ENCODE data around the gene YARS1. TPM values are rescaled to one million over a fixed set of nuclear protein-coding genes. Genes with fewer than 3 reads are reported as not detected.
"Not testable (repeated sequence)": the region's sequence is repeated elsewhere in the genome, so short reads cannot be mapped to it uniquely, and the experiment has no call there.

YARS1 gene
- total and polyA plus RNA-seq, 4 donors: 31.6 to 94.0 (median 52.6) TPM

GRCh38 chr1:32798191-32798590, 19.0 kb downstream of the YARS1 start:
- H3K9me3 ChIP-seq (ENCODE audit: control insufficient read depth in 4 of 4, low read length in 3 of 4): no peaks in the 10 kb centered on the region
- 96% methylated on average over 4 of the region's 4 CpGs for WGBS
- DNase-seq (ENCODE audit: low spot score): no peak
- H3K36me3 ChIP-seq (ENCODE audit: control insufficient read depth in 4 of 4, insufficient read depth in 3 of 4, low read depth in 1 of 4, low read length in 3 of 4): peaks cover 2 to 35% (median 14%) of the 10 kb centered on the region in 4 donors
- no peaks in the 10 kb centered on the region for H3K27me3 ChIP-seq (ENCODE audit: control insufficient read depth in 4 of 4, insufficient read depth in 4 of 4, low read length in 3 of 4)
- H3K4me3 ChIP-seq (ENCODE audit: low read depth in 1 of 3, low read length in 3 of 3): no peak overlapping the region
- TF ChIP-seq NR2F2 (IDR thresholded peaks at IDR 0.05) (no peak), FOXA1 (IDR thresholded peaks at IDR 0.05) (no peak), TAF1 (conservative IDR thresholded peaks at IDR 0.05) (no peak), JUND (IDR thresholded peaks at IDR 0.05) (no peak), HNF4A (conservative IDR thresholded peaks at IDR 0.05) (no peak), RXRA (IDR thresholded peaks at IDR 0.05) (no peak), YY1 (IDR thresholded peaks at IDR 0.05) (no peak), HNF4G (IDR thresholded peaks at IDR 0.05) (no peak), SP1 (IDR thresholded peaks at IDR 0.05) (no peak), EGR1 (IDR thresholded peaks at IDR 0.05; ENCODE audit: low read depth in 2 of 2) (no peak), GABPA (IDR thresholded peaks at IDR 0.05 in 1 of 2, conservative IDR thresholded peaks at IDR 0.05 in 1 of 2) (no peak), FOXA2 (IDR thresholded peaks at IDR 0.05) (no peak)
- TF ChIP-seq, protein P1, sequence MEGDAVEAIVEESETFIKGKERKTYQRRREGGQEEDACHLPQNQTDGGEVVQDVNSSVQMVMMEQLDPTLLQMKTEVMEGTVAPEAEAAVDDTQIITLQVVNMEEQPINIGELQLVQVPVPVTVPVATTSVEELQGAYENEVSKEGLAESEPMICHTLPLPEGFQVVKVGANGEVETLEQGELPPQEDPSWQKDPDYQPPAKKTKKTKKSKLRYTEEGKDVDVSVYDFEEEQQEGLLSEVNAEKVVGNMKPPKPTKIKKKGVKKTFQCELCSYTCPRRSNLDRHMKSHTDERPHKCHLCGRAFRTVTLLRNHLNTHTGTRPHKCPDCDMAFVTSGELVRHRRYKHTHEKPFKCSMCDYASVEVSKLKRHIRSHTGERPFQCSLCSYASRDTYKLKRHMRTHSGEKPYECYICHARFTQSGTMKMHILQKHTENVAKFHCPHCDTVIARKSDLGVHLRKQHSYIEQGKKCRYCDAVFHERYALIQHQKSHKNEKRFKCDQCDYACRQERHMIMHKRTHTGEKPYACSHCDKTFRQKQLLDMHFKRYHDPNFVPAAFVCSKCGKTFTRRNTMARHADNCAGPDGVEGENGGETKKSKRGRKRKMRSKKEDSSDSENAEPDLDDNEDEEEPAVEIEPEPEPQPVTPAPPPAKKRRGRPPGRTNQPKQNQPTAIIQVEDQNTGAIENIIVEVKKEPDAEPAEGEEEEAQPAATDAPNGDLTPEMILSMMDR (IDR thresholded peaks at IDR 0.05; ENCODE audit: low read depth, low read length, missing input control): no peak
- TF ChIP-seq, protein P2, sequence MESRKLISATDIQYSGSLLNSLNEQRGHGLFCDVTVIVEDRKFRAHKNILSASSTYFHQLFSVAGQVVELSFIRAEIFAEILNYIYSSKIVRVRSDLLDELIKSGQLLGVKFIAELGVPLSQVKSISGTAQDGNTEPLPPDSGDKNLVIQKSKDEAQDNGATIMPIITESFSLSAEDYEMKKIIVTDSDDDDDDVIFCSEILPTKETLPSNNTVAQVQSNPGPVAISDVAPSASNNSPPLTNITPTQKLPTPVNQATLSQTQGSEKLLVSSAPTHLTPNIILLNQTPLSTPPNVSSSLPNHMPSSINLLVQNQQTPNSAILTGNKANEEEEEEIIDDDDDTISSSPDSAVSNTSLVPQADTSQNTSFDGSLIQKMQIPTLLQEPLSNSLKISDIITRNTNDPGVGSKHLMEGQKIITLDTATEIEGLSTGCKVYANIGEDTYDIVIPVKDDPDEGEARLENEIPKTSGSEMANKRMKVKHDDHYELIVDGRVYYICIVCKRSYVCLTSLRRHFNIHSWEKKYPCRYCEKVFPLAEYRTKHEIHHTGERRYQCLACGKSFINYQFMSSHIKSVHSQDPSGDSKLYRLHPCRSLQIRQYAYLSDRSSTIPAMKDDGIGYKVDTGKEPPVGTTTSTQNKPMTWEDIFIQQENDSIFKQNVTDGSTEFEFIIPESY (IDR thresholded peaks at IDR 0.05): no peak
- TF ChIP-seq, protein P3, sequence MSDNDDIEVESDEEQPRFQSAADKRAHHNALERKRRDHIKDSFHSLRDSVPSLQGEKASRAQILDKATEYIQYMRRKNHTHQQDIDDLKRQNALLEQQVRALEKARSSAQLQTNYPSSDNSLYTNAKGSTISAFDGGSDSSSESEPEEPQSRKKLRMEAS (IDR thresholded peaks at IDR 0.05): no peak
- no peaks in the 10 kb centered on the region for H3K4me1 ChIP-seq (ENCODE audit: control insufficient read depth in 4 of 4, insufficient read depth in 4 of 4, low read length in 3 of 4)
- H3K27ac ChIP-seq (ENCODE audit: low read depth in 1 of 2, low read length in 2 of 2): no peak overlapping the region
- no peak overlapping the region for H3K9ac ChIP-seq (ENCODE audit: low read depth in 1 of 2, low read length in 2 of 2)

DNA sequence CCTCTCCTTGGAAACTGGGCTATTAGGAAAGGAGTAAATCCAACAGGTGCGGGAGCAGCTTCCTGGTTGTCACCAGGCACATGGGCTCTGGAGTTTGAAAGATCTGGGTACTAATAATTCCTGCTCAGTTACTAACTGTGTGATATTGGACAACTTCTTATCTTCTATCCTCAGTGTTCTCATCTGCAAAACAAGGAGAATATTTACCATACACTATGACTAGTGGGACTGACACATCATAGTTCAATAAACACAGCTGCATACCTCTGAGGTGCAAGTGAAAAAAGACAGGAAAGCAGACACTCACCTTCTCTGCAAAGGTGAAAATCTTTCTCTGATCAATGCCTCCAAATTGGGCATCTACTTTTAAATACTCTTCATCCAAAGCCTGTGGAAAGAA, 19.7 kb downstream of the YARS1 start:
- Histone ChIP-seq H3K36me3 (ENCODE audit: control insufficient read depth in 4 of 4, insufficient read depth in 3 of 4, low read depth in 1 of 4, low read length in 3 of 4) (peaks cover 2 to 36% (median 14%) of the 10 kb centered on the region in 4 donors), H3K4me1 (ENCODE audit: control insufficient read depth in 4 of 4, insufficient read depth in 4 of 4, low read length in 3 of 4) (no peaks in the 10 kb centered on the region), H3K9ac (ENCODE audit: low read depth in 1 of 2, low read length in 2 of 2) (no peak overlapping the region), H3K27me3 (ENCODE audit: control insufficient read depth in 4 of 4, insufficient read depth in 4 of 4, low read length in 3 of 4) (no peaks in the 10 kb centered on the region), H3K4me3 (ENCODE audit: low read depth in 1 of 3, low read length in 3 of 3) (no peak overlapping the region), H3K27ac (ENCODE audit: low read depth in 1 of 2, low read length in 2 of 2) (no peak overlapping the region), H3K9me3 (ENCODE audit: control insufficient read depth in 4 of 4, low read length in 3 of 4) (no peaks in the 10 kb centered on the region)
- WGBS: 98% methylated on average over 1 of the region's 1 CpG
- no peak for TF ChIP-seq FOXA1 (IDR thresholded peaks at IDR 0.05)
- DNase-seq (ENCODE audit: low spot score): no peak

GRCh38 chr1:32795763-32796162, 21.4 kb downstream of the YARS1 start:
- not testable (repeated sequence) for DNase-seq (ENCODE audit: low spot score); H3K27me3 ChIP-seq (ENCODE audit: control insufficient read depth in 4 of 4, insufficient read depth in 4 of 4, low read length in 3 of 4); H3K27ac ChIP-seq (ENCODE audit: low read depth in 1 of 2, low read length in 2 of 2); H3K9ac ChIP-seq (ENCODE audit: low read depth in 1 of 2, low read length in 2 of 2); H3K4me3 ChIP-seq (ENCODE audit: low read depth in 1 of 3, low read length in 3 of 3); H3K4me1 ChIP-seq (ENCODE audit: control insufficient read depth in 4 of 4, insufficient read depth in 4 of 4, low read length in 3 of 4); H3K9me3 ChIP-seq (ENCODE audit: control insufficient read depth in 4 of 4, low read length in 3 of 4)
- H3K36me3 ChIP-seq (ENCODE audit: control insufficient read depth in 4 of 4, insufficient read depth in 3 of 4, low read depth in 1 of 4, low read length in 3 of 4): peaks cover 7 to 36% (median 13%) of the 10 kb centered on the region in 4 donors
- 97% methylated on average over 4 of the region's 4 CpGs for WGBS

All from liver (tissue), 9 donors.